H1 (cell line): ENCODE measurements around the gene GDF2. TPM values are rescaled to one million over a fixed set of nuclear protein-coding genes. Genes with fewer than 3 reads are reported as not detected.

Experiments used
- CTCF ChIA-PET: fragments of 300-600 bp; sonication (Branson Sonifier 250); formaldehyde crosslinking; loops from one replicate; lab custom pipeline; 2021; ENCODE audit not compliant: partially characterized antibody; lab: Charles Lee
- POLR2A ChIA-PET: fragments of 300-600 bp; sonication (Branson Sonifier 250); formaldehyde crosslinking; loops from one replicate; lab custom pipeline; 2021; ENCODE audit warnings: inconsistent platforms; ENCODE audit not compliant: partially characterized antibody; lab: Charles Lee
- DNase-seq, 2 experiments: peaks; one replicate each; pipeline versions ENCODE4 v3.0.0 to v3.0.0-alpha.2; 2010 to 2022; ENCODE audit warnings: low spot score in 2 of 2, low read depth in 1 of 2, mixed read lengths in 1 of 2
- FAIRE-seq: peaks from 2 replicates; lab custom pipeline; 2011; peaks lifted over from hg19 to GRCh38; lab: Jason Lieb, UNC
- H2AFZ ChIP-seq: 2 replicates; pipeline ENCODE4 v1.8.1; 2012; ENCODE audit warnings: low read length, inconsistent platforms
- H2AK5ac ChIP-seq: 2 replicates; pipeline ENCODE4 v1.6.1; 2013; ENCODE audit warnings: low read depth, low read length
- H2BK120ac ChIP-seq: replicated peaks from 2 replicates; pipeline ENCODE3; 2013; ENCODE audit warnings: low read depth, low read length, inconsistent platforms
- H2BK12ac ChIP-seq: 2 replicates; pipeline ENCODE4 v1.6.1; 2013; ENCODE audit warnings: low read depth, low read length
- H2BK15ac ChIP-seq: 2 replicates; pipeline ENCODE4 v1.6.1; 2013; ENCODE audit warnings: low read length
- H2BK20ac ChIP-seq: 2 replicates; pipeline ENCODE4 v1.6.1; 2013; ENCODE audit warnings: low read length
- H2BK5ac ChIP-seq: 2 replicates; pipeline ENCODE4 v1.6.1; 2013; ENCODE audit warnings: low read depth, low read length
- H3K14ac ChIP-seq: 2 replicates; pipeline ENCODE4 v1.6.1; 2013; ENCODE audit warnings: inconsistent platforms; ENCODE audit not compliant: insufficient read length
- H3K18ac ChIP-seq: 2 replicates; pipeline ENCODE4 v1.6.1; 2013; ENCODE audit warnings: low read length; ENCODE audit errors: extremely low read depth
- H3K23ac ChIP-seq: 2 replicates; pipeline ENCODE4 v1.6.1; 2013; ENCODE audit warnings: inconsistent platforms; ENCODE audit not compliant: insufficient read length
- H3K23me2 ChIP-seq: 2 replicates; pipeline ENCODE4 v1.6.1; 2013; ENCODE audit warnings: low read depth, low read length
- H3K27ac ChIP-seq: 2 replicates; pipeline ENCODE4 v1.6.1; 2011; ENCODE audit warnings: low read depth, low read length, inconsistent platforms
- H3K27me3 ChIP-seq, 4 experiments: replicated peaks in 1 of 4; 1 replicate in 1 of 4; 2 replicates in 3 of 4; pipeline versions ENCODE4 v1.6.1 to v1.8.1; 2011 to 2013; ENCODE audit warnings: low read length in 3 of 4, mild to moderate bottlenecking in 3 of 4, inconsistent platforms in 2 of 4, mixed read lengths in 2 of 4, moderate library complexity in 1 of 4; ENCODE audit not compliant: control insufficient read depth in 3 of 4, insufficient read depth in 3 of 4; ENCODE audit errors: extremely low read depth in 1 of 4
- H3K36me3 ChIP-seq, 4 experiments: 2 replicates each; pipeline versions ENCODE4 v1.6.1 to v1.8.1; 2011 to 2013; ENCODE audit warnings: mild to moderate bottlenecking in 4 of 4, low read length in 3 of 4, moderate library complexity in 2 of 4, control low read depth in 1 of 4, inconsistent platforms in 1 of 4; ENCODE audit not compliant: insufficient read depth in 4 of 4, control insufficient read depth in 2 of 4
- H3K4ac ChIP-seq: replicated peaks from 2 replicates; pipeline ENCODE3; 2013; ENCODE audit warnings: low read length, low read depth, mixed read lengths, inconsistent platforms; ENCODE audit not compliant: insufficient read length
- H3K4me1 ChIP-seq, 4 experiments: replicated peaks in 1 of 4; 1 replicate in 1 of 4; 2 replicates in 3 of 4; pipeline versions ENCODE4 v1.6.1 to v1.8.1; 2011 to 2013; ENCODE audit warnings: low read length in 3 of 4, inconsistent platforms in 2 of 4, mixed read lengths in 1 of 4; ENCODE audit not compliant: insufficient read depth in 4 of 4, control insufficient read depth in 3 of 4
- H3K4me2 ChIP-seq, 2 experiments: 2 replicates each; pipeline versions ENCODE4 v1.6.1 to v1.8.1; 2011 to 2013; ENCODE audit warnings: low read depth in 2 of 2, low read length in 2 of 2, control low read depth in 1 of 2, inconsistent platforms in 1 of 2, mild to moderate bottlenecking in 1 of 2; ENCODE audit not compliant: insufficient read depth in 1 of 2
- H3K4me3 ChIP-seq, 4 experiments: fragments of 200-600, 300-600 bp in 1 of 4; sonication (generic), shearing (Covaris generic), sonication (Bioruptor Twin) in 1 of 4; 2 replicates each; pipeline versions ENCODE4 v1.5.1 to v1.8.1; 2011 to 2016; ENCODE audit warnings: low read length in 4 of 4, low read depth in 3 of 4, control low read depth in 2 of 4, inconsistent platforms in 2 of 4, mild to moderate bottlenecking in 2 of 4, mixed read lengths in 1 of 4, moderate library complexity in 1 of 4; ENCODE audit not compliant: insufficient read depth in 2 of 4; ENCODE audit errors: extremely low read depth in 1 of 4
- H3K56ac ChIP-seq: replicated peaks from 2 replicates; pipeline ENCODE3; 2013; ENCODE audit warnings: low read depth, mild to moderate bottlenecking, mixed read lengths, low read length, inconsistent platforms; ENCODE audit not compliant: insufficient read length
- H3K79me1 ChIP-seq: 2 replicates; pipeline ENCODE4 v1.6.1; 2013; ENCODE audit warnings: low read depth, low read length, control low read depth
- H3K79me2 ChIP-seq, 2 experiments: 2 replicates each; pipeline versions ENCODE4 v1.6.1 to v1.8.1; 2012 to 2013; ENCODE audit warnings: low read length in 2 of 2, mild to moderate bottlenecking in 2 of 2, inconsistent platforms in 1 of 2; ENCODE audit not compliant: insufficient read depth in 2 of 2, control insufficient read depth in 1 of 2
- H3K9ac ChIP-seq, 4 experiments: replicated peaks in 1 of 4; 1 replicate in 1 of 4; 2 replicates in 3 of 4; pipeline versions ENCODE4 v1.6.1 to v1.8.1; 2011 to 2013; ENCODE audit warnings: low read depth in 3 of 4, low read length in 3 of 4, control low read depth in 2 of 4, mild to moderate bottlenecking in 2 of 4, moderate library complexity in 2 of 4, inconsistent platforms in 1 of 4; ENCODE audit errors: extremely low read depth in 1 of 4
- H3K9me3 ChIP-seq, 2 experiments: 2 replicates each; pipeline versions ENCODE4 v1.6.1 to v1.8.1; 2012 to 2013; ENCODE audit warnings: mild to moderate bottlenecking in 2 of 2, moderate library complexity in 2 of 2, control low read depth in 1 of 2, inconsistent platforms in 1 of 2, low read depth in 1 of 2, low read length in 1 of 2, mixed read lengths in 1 of 2; ENCODE audit not compliant: insufficient read depth in 2 of 2
- H4K20me1 ChIP-seq, 2 experiments: replicated peaks in 1 of 2; 2 replicates each; pipeline versions ENCODE3 to v1.8.1; 2011 to 2013; ENCODE audit warnings: inconsistent platforms in 2 of 2, low read length in 2 of 2, mild to moderate bottlenecking in 1 of 2; ENCODE audit not compliant: insufficient read depth in 2 of 2, control insufficient read depth in 1 of 2
- H4K5ac ChIP-seq: 2 replicates; pipeline ENCODE4 v1.6.1; 2013; ENCODE audit warnings: low read length, low read depth, mixed read lengths, inconsistent platforms; ENCODE audit not compliant: insufficient read length
- H4K8ac ChIP-seq: 2 replicates; pipeline ENCODE4 v1.8.0; 2013; ENCODE audit warnings: mild to moderate bottlenecking, moderate library complexity, low read length, inconsistent platforms; ENCODE audit not compliant: insufficient read depth; ENCODE audit errors: extremely low read depth
- H4K91ac ChIP-seq: replicated peaks from 2 replicates; pipeline ENCODE3; 2013; ENCODE audit warnings: low read length, mixed read lengths, inconsistent platforms; ENCODE audit not compliant: insufficient read length
- CBX8 ChIP-seq: fragments of 300-800, 300-1000 bp; sonication (generic); IDR thresholded peaks from 2 replicates; pipeline ENCODE4 v1.7.1; 2016; ENCODE audit warnings: low read depth, low read length, borderline replicate concordance
- E2F6 ChIP-seq: IDR thresholded peaks from 2 replicates; pipeline ENCODE4 v1.6.1; 2012; ENCODE audit warnings: inconsistent platforms
- GABPA ChIP-seq: IDR thresholded peaks from 2 replicates; pipeline ENCODE4 v1.6.1; 2011; ENCODE audit warnings: mild to moderate bottlenecking, low read length, moderate library complexity, borderline replicate concordance; ENCODE audit not compliant: insufficient read depth
- KDM1A ChIP-seq: fragments of 200-600, 300-600 bp; sonication (generic); IDR thresholded peaks from 2 replicates; pipeline ENCODE4 v1.7.1; 2016; ENCODE audit warnings: mild to moderate bottlenecking, low read length, borderline replicate concordance
- NANOG ChIP-seq: IDR thresholded peaks from 2 replicates; pipeline ENCODE4 v1.6.1; 2011; ENCODE audit warnings: low read length, low read depth, mild to moderate bottlenecking, inconsistent platforms; ENCODE audit not compliant: insufficient read depth, poor library complexity, severe bottlenecking
- NRF1 ChIP-seq: IDR thresholded peaks from 2 replicates; pipeline ENCODE4 v1.6.1; 2011; ENCODE audit warnings: mild to moderate bottlenecking, low read depth, low read length, improper control_type of control experiment
- RBBP5 ChIP-seq: IDR thresholded peaks from 2 replicates; pipeline ENCODE4 v1.7.1; 2012; ENCODE audit warnings: low read depth, mild to moderate bottlenecking, inconsistent platforms, low read length, moderate library complexity, borderline replicate concordance
- RNF2 ChIP-seq: fragments of 200-900, 300-1000 bp; sonication (generic); IDR thresholded peaks from 2 replicates; pipeline ENCODE4 v1.7.1; 2016; ENCODE audit warnings: borderline replicate concordance, low read depth, mild to moderate bottlenecking, antibody characterized with exemption, low read length; ENCODE audit not compliant: poor library complexity, severe bottlenecking; ENCODE audit errors: missing control alignments
- SP1 ChIP-seq: IDR thresholded peaks from 2 replicates; pipeline ENCODE4 v1.6.1; 2011; ENCODE audit warnings: low read depth, low read length
- TAF7 ChIP-seq: optimal IDR thresholded peaks from 2 replicates; pipeline ENCODE3; 2011; ENCODE audit warnings: low read depth, mild to moderate bottlenecking, inconsistent platforms, low read length, moderate library complexity, borderline replicate concordance
- TCF12 ChIP-seq: IDR thresholded peaks from 2 replicates; pipeline ENCODE4 v1.6.1; 2011; ENCODE audit warnings: low read depth, mild to moderate bottlenecking, low read length
- USF2 ChIP-seq: IDR thresholded peaks from 2 replicates; pipeline ENCODE4 v1.6.1; 2011; ENCODE audit warnings: low read length, improper control_type of control experiment
- WGBS, 2 experiments: shearing (Covaris generic) in 1 of 2; methylation state at CpG; one replicate each; pipeline versions ENCODE4 v1.1.6 to v1.1.7; 2013 to 2015; ENCODE audit warnings: low lambda C conversion rate in 2 of 2, mixed read lengths in 2 of 2, inconsistent platforms in 1 of 2, low coverage in 1 of 2, missing lambda C conversion rate in 1 of 2; ENCODE audit not compliant: insufficient replicate concordance in 2 of 2, insufficient coverage in 1 of 2, insufficient read length in 1 of 2; ENCODE audit errors: extremely low coverage in 1 of 2, missing lambda C conversion rate in 1 of 2; 5-methylcytosine and 5-hydroxymethylcytosine counted together
- polyA plus RNA-seq, 7 experiments: library from polyadenylated mRNA; depleted of rRNA in 3 of 7; stranded (reverse) in 5 of 7; unstranded in 2 of 7; fragments of >200 nt in 5 of 7; fragments of 200-250 nt in 2 of 7; gene quantifications; 1 replicate in 5 of 7; 2 replicates in 1 of 7; 4 replicates in 1 of 7; pipeline versions ENCODE4 v1.2.1 to v1.2.3, GENCODE V29; 2011 to 2013; ENCODE audit warnings: missing spikeins in 2 of 7, mixed read lengths in 2 of 7
- total RNA-seq: library from RNA; stranded (reverse); fragmentation: NEBNext Ultra II Directional; extraction: Animal tissue kit (Norgen Biotek cat#: 25700); gene quantifications from 2 replicates; pipeline ENCODE4 v1.2.1, GENCODE V29; 2021

The GDF2 gene
- total and polyA plus RNA-seq, 2 of the 8 experiments (the other 6 are each of a cell fraction or from before 2014, with no cell fraction given) = not detected

GRCh38 chr10:47356708-47357107, 34.5 kb downstream of the GDF2 start:
- H3K36me3 ChIP-seq = no peaks in the 10 kb centered on the region
- H3K4me1 ChIP-seq = no peaks in the 10 kb centered on the region
- H4K5ac ChIP-seq = no peak overlapping the region
- H3K79me1 ChIP-seq = no peaks in the 10 kb centered on the region
- H3K56ac ChIP-seq = no peak overlapping the region
- H3K27me3 ChIP-seq = no peaks in the 10 kb centered on the region; a peak in 1 of 7 replicates
- no peak overlapping the region for H2AFZ ChIP-seq
- H3K14ac ChIP-seq = no peak overlapping the region
- H2BK12ac ChIP-seq = no peak overlapping the region
- no peak overlapping the region for H2BK120ac ChIP-seq
- H3K9ac ChIP-seq = no peak overlapping the region
- H2AK5ac ChIP-seq = no peak overlapping the region
- FAIRE-seq (no peak), DNase-seq (no peak)
- H3K4ac ChIP-seq = no peak overlapping the region
- no peak overlapping the region for H2BK5ac ChIP-seq
- H3K4me2 ChIP-seq = no peak overlapping the region
- no peak overlapping the region for H4K91ac ChIP-seq
- H3K79me2 ChIP-seq = no peaks in the 10 kb centered on the region
- H3K27ac ChIP-seq = no peak overlapping the region
- H3K4me3 ChIP-seq = no peak overlapping the region
- no peaks in the 10 kb centered on the region for H3K23me2 ChIP-seq
- POLR2A ChIA-PET = no interaction called here
- CTCF ChIA-PET = no interaction called here
- H3K23ac ChIP-seq = no peak overlapping the region
- 90% methylated on average over 5 of the region's 5 CpGs; no CpG with 5 or more reads in 1 of the 2 experiments for WGBS, 2 experiments
- no peaks in the 10 kb centered on the region for H4K20me1 ChIP-seq
- no peak overlapping the region for H4K8ac ChIP-seq
- no peak overlapping the region for H3K18ac ChIP-seq
- H2BK20ac ChIP-seq = no peak overlapping the region
- H3K9me3 ChIP-seq = no peaks in the 10 kb centered on the region
- H2BK15ac ChIP-seq = no peak overlapping the region
- TF ChIP-seq GABPA (no peak), USF2 (no peak), SP1 (no peak), NRF1 (no peak), CBX8 (no peak), RNF2 (no peak), RBBP5 (no peak), TCF12 (no peak), KDM1A (no peak), E2F6 (no peak), NANOG (no peak), TAF7 (no peak)
